HTERT RPE-1 (cell line): ENCODE data around the gene OOSP1.
"Not testable (repeated sequence)": the region's sequence is repeated elsewhere in the genome, so short reads cannot be mapped to it uniquely, and the experiment has no call there.

ENCODE experiments used
- in situ Hi-C: fragments of 300-500 bp; cut with MboI; formaldehyde crosslinking; loops from 4 replicates; pipeline ENCODE4 v1.14.3; 2020; ENCODE audit warnings: low sequenced_read_pairs

OOSP1 gene, protein sequence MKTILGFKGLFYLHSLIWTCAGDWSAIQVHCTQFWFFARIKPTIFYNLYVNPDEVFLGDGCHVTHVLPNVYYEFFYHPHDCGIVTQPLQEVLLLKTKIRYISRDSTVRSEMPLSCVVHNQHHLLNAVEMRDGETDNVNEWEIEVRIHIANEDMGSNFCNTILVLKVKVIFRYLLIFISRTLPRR

DNA sequence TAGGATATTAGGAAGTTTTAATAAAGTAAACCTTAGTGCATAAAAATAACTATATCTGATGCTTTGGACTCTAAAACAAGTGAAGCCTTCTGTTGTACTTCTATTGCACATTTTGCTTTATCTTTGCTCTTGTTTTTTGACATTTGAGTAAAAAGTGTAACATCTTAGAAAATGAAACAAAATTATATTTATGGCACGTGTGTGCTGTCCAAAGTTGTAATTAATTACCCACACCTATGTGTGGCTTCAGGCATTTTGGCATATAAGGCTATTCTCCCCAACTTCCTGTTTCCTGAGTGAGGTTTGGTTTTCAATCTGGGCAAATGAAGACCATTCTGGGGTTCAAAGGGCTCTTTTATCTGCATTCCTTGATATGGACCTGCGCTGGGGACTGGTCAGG is at the start of gene OOSP1:
Gene OOSP1 (plus strand): TSS at position 301 of the 400 bp plus-strand sequence. CDS start 23 bp downstream, at position 324.
- in situ Hi-C loops: no loop called here

DNA sequence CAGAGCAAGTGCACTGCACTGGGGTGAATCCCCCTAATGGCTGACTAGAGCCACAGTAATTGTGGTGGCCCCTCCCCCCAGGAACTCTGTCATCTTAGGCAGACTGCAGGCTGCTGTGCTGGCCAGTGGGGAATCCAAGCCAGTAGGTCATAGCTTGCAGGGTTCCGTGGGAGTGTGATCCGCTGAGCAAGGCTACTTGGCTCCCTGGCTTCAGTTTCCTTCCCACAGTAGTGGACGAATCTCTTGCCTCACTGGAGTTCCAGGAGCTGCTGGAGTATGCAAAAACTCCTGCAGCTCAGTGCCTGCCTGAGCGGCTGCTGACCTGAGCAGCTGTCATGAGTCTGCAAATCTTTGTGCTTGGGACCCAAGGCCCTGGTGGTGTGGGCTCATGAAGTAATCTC is 46.5 kb upstream of the OOSP1 start:
- in situ Hi-C loops: no loop called here

DNA sequence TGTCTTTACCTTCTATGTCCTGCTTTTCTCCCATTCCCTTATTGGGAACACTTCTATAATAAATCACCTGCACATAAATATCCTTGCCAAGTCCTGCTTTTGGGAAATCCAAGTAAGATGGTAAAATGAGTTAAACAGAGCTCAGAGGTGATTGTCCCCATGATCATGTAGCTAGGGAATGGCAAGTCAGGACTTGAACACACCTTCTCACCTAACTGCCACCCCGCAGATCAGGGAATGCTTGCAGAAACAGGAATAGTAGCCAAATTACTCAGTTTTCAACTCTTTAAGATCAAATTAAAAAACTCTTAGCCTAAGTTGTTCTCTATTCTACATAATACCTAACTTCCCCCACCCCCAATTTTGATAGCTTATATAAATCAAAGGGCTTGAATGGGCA is 43.6 kb upstream of the OOSP1 start:
- in situ Hi-C loops: no loop called here

DNA sequence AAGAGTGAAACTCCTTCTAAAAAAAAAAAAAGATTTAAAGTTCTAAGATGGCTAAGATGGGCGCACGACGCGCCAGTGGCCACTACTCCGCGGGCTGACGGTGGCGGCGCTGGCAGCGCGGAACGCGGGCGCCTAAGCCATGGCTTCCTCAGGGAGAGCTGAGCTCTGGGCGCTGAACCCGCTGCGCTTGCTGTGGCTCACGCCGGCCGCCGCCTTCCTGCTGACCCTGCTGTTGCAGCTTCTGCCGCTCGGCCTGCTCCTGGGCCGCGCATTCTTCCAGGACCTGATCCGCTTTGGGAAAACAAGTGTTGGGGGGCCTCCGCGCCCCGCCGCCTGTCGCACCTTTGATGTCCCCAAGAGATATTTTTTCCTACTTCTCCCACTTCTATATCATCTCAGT is 40.2 kb upstream of the OOSP1 start:
- in situ Hi-C loops: no loop called here

DNA sequence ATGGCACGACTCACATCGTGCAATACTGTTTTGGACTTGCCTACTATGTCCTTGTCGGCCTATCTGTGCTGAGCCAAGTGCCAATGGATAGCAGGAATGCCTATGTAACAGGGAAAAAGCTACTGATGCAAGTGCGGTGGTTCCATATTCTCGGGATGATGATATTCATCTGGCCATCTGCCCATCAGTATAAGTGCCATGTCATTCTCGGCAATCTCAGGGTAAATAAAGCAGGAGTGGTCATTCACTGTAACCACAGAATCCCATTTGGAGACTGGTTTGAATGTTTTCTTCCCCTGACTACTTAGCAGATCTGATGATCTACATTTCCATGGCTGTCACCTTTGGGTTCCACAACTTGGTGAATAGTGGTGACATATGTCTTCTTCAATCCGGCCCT is 39.6 kb upstream of the OOSP1 start:
- in situ Hi-C loops: no loop called here

DNA sequence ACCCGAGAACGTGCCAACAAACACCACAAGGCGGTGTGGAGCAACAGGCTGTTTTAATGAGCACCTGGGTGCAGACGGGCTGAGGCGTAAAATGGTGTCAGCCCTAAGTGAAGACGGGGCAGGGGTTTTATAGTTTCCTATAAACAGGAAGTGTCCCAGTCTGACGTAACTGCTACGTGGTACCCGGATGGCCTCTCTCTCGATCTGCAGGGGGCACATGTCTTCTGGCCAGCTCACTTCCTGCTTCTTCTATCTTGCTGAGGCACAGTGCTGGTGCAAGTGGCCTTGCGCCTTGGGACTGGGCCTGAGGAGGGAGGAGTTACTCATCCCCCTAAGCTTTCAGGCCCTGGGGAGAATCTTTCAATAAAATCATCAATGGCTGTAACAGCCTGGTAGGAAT is 38.7 kb upstream of the OOSP1 start:
- in situ Hi-C loops: no loop called here

DNA sequence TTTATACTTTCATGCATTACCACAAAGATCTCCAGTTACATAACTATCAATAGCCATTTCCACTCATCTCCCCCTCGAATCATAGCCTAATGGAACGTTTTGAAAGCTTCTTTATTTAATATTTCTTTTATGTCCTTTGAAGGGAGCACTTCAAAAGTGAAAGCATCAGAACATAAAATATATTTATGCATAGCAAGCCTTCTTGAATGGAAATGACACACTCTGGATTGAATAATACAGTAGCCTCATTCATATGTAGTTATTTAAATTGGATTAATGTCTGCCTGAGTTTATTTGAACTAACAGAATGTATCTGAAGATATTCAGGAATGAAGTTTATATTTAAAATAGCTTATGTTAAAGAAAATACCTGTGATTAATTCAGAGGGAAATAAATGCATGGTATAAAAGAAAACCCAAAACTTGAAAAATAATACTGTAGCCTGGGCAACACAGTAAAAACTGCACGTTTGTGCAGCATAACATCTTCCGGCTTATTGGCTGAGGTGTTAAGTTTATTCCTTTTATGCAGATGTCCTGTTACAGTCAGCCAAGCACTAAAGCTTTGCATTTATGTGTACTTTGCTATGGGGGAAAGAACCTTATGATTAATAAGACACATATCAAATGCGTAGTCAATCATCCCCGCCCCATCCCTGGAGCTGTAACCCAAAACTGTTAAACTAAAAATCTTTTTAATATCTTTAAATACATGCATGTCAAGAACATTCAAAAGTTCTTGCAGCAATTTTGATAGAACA is 37.7 kb upstream of the OOSP1 start:
- in situ Hi-C loops: no loop called here

DNA sequence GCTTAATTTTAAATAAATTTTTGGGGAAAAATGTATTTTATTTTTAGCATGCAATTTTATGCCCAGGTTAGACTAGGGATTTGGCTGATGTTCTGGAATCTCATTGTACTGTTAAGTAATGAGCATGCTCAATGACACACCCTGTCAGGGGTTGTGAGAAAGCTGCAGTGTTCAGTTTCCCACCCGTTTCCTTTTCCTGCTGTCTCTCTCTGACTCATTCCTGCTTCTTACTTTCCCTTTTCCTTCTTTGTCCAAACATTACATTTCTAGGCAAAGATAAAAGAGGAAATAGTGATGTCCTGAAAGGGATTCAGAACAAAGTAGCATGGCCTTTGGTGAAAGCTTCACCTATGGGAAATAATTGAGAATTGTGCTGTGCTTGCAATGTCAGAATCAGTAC is 36.9 kb upstream of the OOSP1 start:
- in situ Hi-C loops: no loop called here

DNA sequence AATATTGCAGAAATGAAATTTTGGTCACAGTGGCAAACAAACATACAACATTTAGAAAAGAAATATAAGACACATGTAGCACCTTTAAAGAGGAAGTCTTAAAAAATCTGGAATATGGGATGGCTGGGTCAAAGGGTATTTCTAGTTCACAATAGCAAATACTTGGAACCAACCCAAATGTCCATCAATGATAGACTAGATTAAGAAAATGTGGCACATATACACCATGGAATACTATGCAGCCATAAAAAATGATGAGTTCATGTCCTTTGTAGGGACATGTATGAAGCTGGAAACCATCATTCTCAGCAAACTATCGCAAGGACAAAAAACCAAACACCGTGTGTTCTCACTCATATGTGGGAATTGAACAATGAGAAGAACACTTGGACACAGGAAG is 34.7 kb upstream of the OOSP1 start:
- in situ Hi-C loops: not testable (repeated sequence)

DNA sequence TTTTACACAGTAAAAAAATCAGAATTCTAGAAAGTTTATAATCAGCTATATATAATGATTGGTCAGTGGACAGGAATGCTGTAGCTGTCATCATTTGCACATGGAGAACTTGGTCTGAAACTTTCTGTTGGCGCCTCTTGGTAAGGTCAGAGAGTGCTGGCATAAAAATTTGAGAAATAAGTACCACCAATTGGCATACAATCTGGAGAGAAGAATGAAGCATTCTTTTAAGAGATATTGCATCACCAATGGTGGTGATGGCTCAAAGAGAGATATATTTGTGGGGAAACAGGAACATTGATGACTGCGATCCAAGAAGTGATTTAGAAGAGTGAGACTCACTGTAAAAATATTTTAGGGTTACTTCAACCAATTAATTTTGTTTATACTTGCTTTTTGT is 19.8 kb upstream of the OOSP1 start:
- in situ Hi-C loops: no loop called here

DNA sequence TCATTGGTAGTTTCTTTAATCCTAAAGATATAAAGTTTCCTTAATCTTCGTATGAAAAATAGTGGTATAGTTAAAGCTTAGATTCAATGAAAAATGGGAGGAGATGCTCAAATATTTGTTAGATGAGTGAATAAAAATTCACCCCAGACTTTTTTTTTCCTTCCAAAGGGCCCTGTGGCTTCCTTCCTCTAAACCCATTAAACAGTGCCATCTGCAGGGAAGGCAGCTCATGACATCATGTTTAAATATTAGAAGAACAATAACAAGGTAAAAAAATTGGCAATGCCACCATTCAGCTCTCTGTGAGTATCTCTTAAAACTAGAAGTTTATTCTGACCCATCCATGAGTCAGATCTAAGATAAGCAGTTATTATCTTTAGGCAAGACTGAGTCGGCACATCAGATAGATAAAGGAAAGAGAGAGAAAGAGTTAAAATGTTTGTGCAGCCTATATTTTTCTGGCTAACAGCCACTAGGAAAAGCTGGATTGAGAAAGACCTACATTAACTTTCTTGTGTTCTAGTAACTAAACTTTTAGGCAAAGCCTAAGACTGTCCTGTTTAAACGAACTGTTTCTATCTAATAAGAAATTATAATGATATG is 19.1 kb upstream of the OOSP1 start:
- in situ Hi-C loops: no loop called here

DNA sequence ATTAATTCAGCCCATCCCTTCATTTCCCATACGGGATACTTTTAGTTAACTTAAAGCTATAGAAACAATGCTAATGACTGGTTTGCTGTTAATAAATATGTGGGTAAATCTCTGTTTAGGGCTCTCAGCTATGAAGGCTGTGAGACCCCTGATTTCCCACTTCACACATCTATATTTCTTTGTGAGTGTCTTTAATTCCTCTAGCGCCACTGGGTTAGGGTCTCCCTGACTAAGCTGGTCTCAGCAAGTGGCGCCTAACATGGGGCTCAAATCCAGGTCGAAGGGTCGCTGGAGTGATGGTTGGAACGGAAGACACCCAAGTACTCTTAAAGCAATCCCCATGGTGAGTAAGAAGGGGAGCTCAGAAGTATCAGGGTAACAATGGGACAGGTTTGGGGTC is 14.4 kb upstream of the OOSP1 start:
- in situ Hi-C loops: no loop called here

DNA sequence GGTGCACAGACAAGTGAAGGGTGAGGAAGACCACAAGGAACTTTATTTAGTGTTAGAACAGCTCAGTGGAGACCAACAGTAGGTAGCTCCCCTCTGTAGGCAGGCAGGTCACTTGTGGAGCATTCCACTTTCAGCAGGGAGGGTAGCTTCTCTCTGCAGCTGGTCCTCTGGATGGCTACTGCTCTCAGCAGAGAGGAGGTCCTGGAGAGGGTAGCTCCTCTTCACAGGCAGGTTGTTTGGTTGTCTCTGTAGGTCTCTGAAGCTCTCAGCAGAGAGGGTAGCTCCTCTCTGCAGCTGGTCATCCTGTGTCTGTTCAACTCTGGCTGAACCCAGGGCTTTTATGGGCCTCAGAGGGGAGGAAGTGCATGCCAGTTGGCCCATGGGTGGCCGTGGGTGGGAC is 6.5 kb upstream of the OOSP1 start:
- in situ Hi-C loops: no loop called here

DNA sequence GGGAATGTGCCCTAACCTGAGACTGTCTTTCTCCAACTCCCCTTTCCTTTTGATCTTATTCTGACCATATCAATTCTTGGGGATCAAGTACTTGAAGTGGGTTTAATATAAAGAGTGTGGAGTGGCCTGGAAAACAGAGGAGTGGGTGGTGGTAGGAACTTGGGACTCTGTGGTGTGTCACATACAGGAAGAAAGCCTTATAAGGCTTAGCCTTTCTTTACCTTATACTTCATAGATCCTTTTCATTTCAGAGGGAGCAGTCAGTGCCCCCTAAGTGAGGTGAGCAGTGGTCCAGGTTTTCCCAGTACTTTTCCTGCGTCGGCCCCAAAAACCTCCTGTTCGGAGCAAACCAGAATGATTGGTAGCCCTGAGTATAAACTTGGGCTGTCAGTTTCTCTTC is 486 bp downstream of the OOSP1 start:
- in situ Hi-C loops: no loop called here

DNA sequence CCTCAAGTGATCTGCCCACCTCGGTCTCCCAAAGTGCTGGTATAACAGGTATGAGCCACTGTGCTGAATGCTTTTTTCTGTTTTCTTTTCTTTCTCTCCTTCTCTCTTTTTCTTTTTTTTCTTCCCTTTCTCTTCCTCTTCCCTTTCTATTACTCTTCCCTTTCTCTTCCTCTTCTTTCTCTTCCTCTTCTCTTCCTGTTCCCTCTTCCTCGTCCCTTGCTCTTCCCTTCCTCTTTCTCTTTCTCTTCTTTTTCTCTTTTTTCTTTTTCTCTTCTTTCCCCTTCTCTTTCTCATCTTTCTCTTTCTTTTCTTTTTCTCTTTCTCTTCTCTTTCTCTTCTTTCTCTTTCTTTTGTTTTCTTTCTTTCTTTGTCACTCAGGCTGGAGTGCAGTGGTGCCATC is 1.2 kb downstream of the OOSP1 start:
- in situ Hi-C loops: no loop called here

DNA sequence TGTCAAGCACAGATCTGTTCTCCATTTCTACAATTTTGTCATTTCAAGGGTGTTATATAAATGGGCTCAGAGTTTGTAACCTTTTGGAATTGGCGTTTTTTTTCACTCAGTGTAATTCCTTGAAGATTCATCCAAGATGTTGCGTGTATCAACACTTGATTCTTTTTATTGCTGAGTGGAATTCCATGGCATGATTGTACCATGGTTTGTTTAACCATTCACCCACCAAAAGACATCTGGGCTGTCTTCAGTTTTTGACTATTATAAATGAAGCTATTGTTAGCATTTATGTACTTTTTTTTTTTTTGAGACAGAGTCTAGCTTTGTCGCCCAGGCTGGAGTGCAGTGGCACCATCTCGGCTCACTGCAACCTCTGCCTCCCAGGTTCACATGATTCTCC is 2.9 kb downstream of the OOSP1 start:
- in situ Hi-C loops: no loop called here

DNA sequence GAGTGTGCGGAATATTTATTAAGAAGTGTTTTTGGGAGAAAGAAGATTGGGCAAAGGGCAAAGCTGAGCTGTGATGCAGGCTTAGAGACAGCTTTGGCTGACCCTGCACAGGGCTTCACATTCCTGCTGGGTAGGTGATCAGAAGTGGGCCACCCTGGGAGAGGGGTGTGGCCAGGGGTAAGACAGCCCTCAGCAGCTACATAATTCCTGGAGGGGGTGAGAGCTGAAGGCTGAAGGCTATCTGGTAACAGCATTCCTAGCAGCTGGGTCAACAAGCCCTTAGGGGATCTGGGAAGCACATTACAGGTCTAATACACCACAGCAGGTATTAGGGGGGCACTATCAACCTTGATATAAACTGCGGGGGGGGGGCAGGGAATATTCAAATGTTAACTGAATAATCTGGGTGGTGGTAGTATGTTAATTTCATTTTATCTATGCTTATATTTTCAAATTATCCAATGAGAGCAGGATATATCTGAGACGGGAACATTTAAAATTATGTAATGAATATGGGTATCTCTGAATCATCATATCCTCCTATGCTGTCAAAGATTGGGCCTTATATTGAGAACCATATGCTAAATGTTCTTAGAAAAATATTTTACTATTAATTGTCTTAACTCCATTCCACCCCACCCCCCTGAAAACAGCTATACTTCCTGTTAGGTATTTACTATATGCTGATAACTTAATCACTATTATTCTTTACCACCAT is 5.9 kb downstream of the OOSP1 start:
- in situ Hi-C loops: no loop called here

DNA sequence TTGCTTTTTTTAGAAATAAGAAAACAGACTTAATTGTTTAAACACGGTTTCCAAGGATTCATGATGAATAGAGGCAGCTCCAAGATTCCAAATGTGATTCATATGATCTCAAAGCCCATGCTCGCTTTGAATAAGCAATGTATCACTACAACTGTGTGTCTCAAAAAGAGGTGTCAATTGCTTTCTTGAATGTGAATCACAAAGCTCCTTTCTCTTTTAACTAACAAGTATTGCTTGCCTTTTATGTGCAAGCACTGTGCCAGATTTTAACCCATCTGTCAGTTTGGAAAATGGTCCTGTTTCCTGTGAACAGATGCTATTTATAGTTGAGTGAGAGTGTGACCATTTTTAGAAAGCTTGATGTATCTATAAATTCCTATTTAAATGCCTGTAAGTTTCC is 6.5 kb downstream of the OOSP1 start:
- in situ Hi-C loops: no loop called here

DNA sequence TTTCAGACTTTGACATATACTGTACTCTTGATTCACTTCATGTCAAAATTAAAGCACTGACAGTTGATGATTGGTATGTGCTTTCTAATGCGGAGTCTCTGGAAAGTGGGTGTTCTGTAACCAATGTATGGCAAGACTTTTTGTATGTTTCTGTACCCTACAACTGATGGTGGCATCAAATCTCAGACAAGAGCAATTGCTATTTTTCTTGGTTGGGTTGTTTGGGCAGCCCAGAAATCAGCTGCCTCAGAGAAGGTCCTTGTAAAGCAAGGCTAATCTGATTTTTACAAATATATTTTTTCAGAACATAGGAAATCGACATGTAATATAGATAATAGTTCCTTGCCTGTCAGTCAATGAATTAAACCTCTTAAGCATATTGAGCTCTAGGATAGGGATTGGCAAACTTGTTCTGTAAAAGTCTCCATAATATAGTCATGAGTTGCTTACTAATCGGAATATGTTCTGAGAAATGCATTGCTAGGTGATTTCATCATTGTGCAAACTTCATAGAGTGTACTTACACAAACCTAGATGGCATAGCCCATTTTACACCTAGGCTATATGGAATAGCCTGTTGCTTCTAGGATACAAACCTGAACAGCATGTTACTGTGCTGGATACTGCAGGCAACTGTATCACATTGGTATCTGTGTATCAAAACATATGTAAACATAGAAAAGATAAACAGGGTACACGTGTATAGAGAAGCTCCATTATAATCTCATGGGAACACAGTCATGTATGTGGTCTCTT is 15.4 kb downstream of the OOSP1 start:
- in situ Hi-C loops: no loop called here

DNA sequence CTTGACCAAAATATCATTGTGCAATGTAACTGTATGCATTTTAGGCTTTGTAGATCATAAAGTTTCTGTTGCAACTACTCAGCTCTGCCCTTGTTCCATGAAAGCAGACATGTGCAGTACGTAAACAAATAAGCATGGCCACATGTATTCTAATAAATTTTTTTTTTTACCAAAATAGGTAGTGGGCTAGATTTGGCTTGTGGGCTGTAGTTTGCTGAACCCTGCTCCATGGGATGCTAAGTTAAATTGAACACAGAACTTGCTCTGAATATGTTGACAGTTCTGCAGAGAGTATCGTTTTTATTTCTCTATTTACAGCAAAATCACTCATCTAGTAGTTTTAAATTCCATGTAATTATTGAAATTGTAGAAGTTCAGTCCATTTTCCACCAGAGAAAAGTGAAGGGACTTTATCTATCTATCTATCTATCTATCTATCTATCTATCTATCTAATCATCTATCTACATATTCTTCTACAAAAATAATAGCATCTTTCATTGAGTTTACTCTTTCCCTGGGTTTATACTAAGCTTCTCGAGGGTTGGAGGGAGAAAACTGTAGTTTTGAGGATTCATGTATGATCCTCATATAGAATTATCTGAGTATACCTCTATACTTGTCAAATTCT is 16.1 kb downstream of the OOSP1 start:
- in situ Hi-C loops: no loop called here

DNA sequence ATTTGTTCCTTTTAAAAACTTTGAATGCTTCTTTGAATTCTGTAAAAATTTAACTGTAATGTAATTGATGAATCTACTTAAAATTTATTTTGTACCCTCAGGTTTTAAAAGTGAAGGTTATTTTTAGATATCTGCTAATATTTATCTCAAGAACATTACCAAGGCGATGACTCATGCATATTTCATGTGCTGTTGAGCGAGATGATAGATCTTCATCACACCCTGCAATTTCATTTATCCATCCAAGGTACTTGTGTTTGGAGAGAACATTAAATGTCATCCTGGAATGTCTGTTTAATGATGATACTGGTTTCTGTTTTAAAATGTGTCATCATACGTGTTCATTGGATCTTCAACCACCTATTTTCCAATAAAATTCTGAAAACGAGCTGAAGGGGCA is 18.9 kb downstream of the OOSP1 start:
- in situ Hi-C loops: no loop called here
